Sigmoid colon (tissue), 7 donors: ENCODE results near the gene SH2D2A. TPM values are rescaled to one million over a fixed set of nuclear protein-coding genes. Genes with fewer than 3 reads are reported as not detected.

Experiments
- DNase-seq: peaks from one replicate; pipeline ENCODE4 v3.0.0-alpha.2; 2019
- H3K27ac ChIP-seq, 4 donors: fragments of 200-600 bp; sonication (generic); one replicate each; pipeline ENCODE4 v1.5.1; 2016 to 2019; ENCODE audit warnings: mild to moderate bottlenecking in 1 of 4
- H3K27me3 ChIP-seq, 3 donors: fragments of 200-600 bp; sonication (generic); one replicate each; pipeline ENCODE4 v1.5.1; 2019; ENCODE audit warnings: mild to moderate bottlenecking in 1 of 3
- H3K36me3 ChIP-seq, 4 donors: fragments of 200-600 bp; sonication (generic); one replicate each; pipeline ENCODE4 v1.5.1; 2016 to 2019
- H3K4me1 ChIP-seq, 4 donors: fragments of 200-600 bp; sonication (generic); one replicate each; pipeline ENCODE4 v1.5.1; 2017 to 2019
- H3K4me3 ChIP-seq, 4 donors: fragments of 200-600 bp; sonication (generic); one replicate each; pipeline ENCODE4 v1.5.1; 2017 to 2019; ENCODE audit warnings: mild to moderate bottlenecking in 2 of 4, moderate library complexity in 1 of 4
- H3K9me3 ChIP-seq, 4 donors: fragments of 200-600 bp in 3 of 4; sonication (generic) in 3 of 4; one replicate each; pipeline versions ENCODE4 v1.5.1 to v1.6.1; 2013 to 2019
- EP300 ChIP-seq, 4 donors: sonication (generic); formaldehyde crosslinking; IDR thresholded peaks; one replicate each; pipeline ENCODE4 v1.6.1; 2017; ENCODE audit warnings: antibody characterized with exemption in 4 of 4
- POLR2A ChIP-seq, 2 donors: fragments of 450-650 bp; IDR thresholded peaks; one replicate each; pipeline ENCODE4 v1.6.1; 2016; ENCODE audit warnings: antibody characterized with exemption in 2 of 2, mild to moderate bottlenecking in 2 of 2, moderate library complexity in 2 of 2
- POLR2AphosphoS5 ChIP-seq, 4 donors: sonication (generic); formaldehyde crosslinking; IDR thresholded peaks; one replicate each; pipeline ENCODE4 v1.6.1; 2017; ENCODE audit warnings: antibody characterized with exemption in 4 of 4
- WGBS, 2 donors: extraction: QIAGEN DNeasy Blood & Tissue Kit; methylation state at CpG; one replicate each; pipeline ENCODE4 v1.1.7; 2013; 5-methylcytosine and 5-hydroxymethylcytosine counted together
- intact Hi-C: fragments of 100-400 bp; cut with DNase I; formaldehyde crosslinking; loops from one replicate; pipeline ENCODE4 v1.15.1; 2023
- polyA plus RNA-seq, 3 donors: library from polyadenylated mRNA; stranded (reverse); fragments of 200-250 nt; gene quantifications; one replicate each; pipeline ENCODE4 v1.2.3, GENCODE V29; 2013
- total RNA-seq, 4 donors: library from RNA; depleted of rRNA; stranded (reverse); fragments of >200 nt; gene quantifications; one replicate each; pipeline ENCODE4 v1.1.0, GENCODE V29; 2016
- TF ChIP-seq, protein P1 (sequence below), 4 experiments: fragments of 450-650 bp in 3 of 4; fragments of 200-600 bp in 1 of 4; IDR thresholded peaks; one replicate each; pipeline ENCODE4 v1.5.1; 2016 to 2019; ENCODE audit warnings: antibody characterized with exemption in 4 of 4, mild to moderate bottlenecking in 3 of 4, moderate library complexity in 2 of 4
- donor health status: healthy with polysubstance abuse.
- donor health status: Bipolar disorder and iron deficiency.
- donor health status: healthy.

The SH2D2A gene
- total and polyA plus RNA-seq, 7 donors: 0.69 to 8.2 (median 3.3) TPM

DNA sequence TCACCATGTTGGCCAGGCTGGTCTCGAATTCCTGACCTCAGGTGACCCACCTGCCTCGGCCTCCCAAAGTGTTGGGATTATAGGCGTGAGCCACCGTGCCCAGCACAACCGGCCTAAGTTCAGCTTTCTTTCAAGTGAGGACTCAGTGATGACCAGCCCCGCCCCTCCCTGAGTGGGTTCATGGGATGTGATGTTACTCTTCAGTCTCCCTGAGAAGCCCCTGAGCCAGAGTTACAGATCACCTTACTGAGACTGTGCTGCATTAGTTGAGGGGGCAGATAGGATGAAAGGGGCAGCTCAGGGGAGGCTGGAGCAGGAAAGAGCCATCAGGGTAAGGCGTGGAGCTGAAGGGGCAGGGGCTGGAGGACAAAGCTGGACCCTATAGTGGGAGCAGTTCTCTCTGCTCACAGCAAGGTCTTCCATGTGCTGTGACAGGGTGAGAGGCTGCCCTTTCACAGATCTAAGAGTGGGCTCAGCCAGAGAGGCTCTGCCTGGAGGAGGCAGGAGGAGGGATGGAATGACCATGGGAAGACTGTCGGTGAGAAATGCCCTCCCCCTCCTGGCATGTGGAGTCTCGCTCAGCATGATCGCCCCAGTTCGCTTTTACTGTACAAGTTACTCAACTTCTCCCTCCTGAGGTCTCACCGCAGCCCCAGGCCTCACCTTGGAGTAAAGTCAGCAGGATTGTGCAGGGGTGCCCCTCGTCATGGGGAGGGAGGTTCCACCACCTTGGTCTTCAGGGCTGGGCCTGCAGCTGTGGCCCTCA is 13.4 kb downstream of the SH2D2A start:
- no peak overlapping the region for H3K27ac ChIP-seq
- H3K27me3 ChIP-seq: no peaks in the 10 kb centered on the region
- H3K36me3 ChIP-seq: peaks cover 4 to 43% (median 23%) of the 10 kb centered on the region in 4 donors
- H3K4me1 ChIP-seq: peaks cover 0 to 39% (median 21%) of the 10 kb centered on the region in 4 donors
- H3K9me3 ChIP-seq: no peaks in the 10 kb centered on the region
- no peak overlapping the region for H3K4me3 ChIP-seq
- intact Hi-C loops: no loop called here
- no peak for TF ChIP-seq POLR2A (IDR thresholded peaks at IDR 0.05)
- no peak for TF ChIP-seq EP300 (IDR thresholded peaks at IDR 0.05)
- TF ChIP-seq, protein P1, sequence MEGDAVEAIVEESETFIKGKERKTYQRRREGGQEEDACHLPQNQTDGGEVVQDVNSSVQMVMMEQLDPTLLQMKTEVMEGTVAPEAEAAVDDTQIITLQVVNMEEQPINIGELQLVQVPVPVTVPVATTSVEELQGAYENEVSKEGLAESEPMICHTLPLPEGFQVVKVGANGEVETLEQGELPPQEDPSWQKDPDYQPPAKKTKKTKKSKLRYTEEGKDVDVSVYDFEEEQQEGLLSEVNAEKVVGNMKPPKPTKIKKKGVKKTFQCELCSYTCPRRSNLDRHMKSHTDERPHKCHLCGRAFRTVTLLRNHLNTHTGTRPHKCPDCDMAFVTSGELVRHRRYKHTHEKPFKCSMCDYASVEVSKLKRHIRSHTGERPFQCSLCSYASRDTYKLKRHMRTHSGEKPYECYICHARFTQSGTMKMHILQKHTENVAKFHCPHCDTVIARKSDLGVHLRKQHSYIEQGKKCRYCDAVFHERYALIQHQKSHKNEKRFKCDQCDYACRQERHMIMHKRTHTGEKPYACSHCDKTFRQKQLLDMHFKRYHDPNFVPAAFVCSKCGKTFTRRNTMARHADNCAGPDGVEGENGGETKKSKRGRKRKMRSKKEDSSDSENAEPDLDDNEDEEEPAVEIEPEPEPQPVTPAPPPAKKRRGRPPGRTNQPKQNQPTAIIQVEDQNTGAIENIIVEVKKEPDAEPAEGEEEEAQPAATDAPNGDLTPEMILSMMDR (IDR thresholded peaks at IDR 0.05): no peak
- no peak for TF ChIP-seq POLR2AphosphoS5 (IDR thresholded peaks at IDR 0.05)
- 85 to 88% methylated on average over 13 of the region's 13 CpGs for WGBS, 2 donors
- DNase-seq: no peak

- DNase-seq: no peak
- H3K9me3 ChIP-seq: no peaks in the 10 kb centered on the region
- H3K27ac ChIP-seq: no peak overlapping the region
- peaks cover 4 to 51% (median 30%) of the 10 kb centered on the region in 4 donors for H3K36me3 ChIP-seq
- 90 to 93% methylated on average over 8 of the region's 8 CpGs for WGBS, 2 donors
- H3K4me1 ChIP-seq: peaks cover 0 to 39% (median 21%) of the 10 kb centered on the region in 4 donors
- intact Hi-C loops: no loop called here
- no peak overlapping the region for H3K4me3 ChIP-seq
- TF ChIP-seq POLR2AphosphoS5 (IDR thresholded peaks at IDR 0.05) (no peak), EP300 (IDR thresholded peaks at IDR 0.05) (no peak), POLR2A (IDR thresholded peaks at IDR 0.05) (no peak)
- TF ChIP-seq, protein P1 (IDR thresholded peaks at IDR 0.05): no peak
- no peaks in the 10 kb centered on the region for H3K27me3 ChIP-seq
Measured at GRCh38 chr1:156802421-156802935, 14.2 kb downstream of the SH2D2A start.

GRCh38 chr1:156801409-156802121 is 15.1 kb downstream of the SH2D2A start:
- no peak for DNase-seq
- intact Hi-C loops: no loop called here
- peaks cover 10 to 60% (median 35%) of the 10 kb centered on the region in 4 donors for H3K36me3 ChIP-seq

DNA sequence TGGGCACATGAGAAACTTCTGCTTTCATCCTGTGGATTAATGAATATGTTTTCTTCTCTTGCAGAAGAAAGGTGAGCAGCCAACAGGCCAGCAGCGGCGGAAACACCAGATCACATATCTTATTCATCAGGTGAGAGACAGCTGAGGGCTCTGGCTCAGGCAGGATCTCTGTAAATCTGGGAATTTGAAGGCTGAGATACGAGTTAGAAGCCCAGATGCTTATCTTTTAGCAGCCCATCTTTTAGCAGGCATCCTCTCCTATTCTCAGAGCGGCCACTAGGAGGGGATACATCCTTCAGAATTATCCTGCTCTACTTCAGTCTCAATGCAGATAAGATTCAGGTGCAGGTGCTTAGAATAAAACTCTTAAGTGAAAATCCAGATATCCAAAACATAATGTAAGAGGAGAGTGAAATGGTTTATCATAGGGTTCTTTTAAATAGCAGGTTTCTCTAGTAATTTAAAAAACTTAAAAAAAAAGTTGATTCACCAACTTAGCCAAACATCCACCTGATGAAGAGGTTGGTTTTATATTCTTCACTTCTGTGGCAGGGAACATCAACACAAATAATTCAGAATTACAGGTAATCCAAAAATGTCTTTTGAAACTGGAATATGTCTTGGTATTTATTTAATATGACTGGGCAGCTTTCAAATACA is 19.3 kb downstream of the SH2D2A start:
- 48 to 52% methylated on average over 4 of the region's 4 CpGs for WGBS, 2 donors
- H3K4me3 ChIP-seq: no peak overlapping the region
- TF ChIP-seq EP300 (IDR thresholded peaks at IDR 0.05): no peak
- TF ChIP-seq POLR2AphosphoS5 (IDR thresholded peaks at IDR 0.05): no peak
- TF ChIP-seq, protein P1 (IDR thresholded peaks at IDR 0.05): peak in 3 of 4 experiments; percentile 29 to 65 (median 57)
- TF ChIP-seq POLR2A (IDR thresholded peaks at IDR 0.05): no peak
- intact Hi-C loops: no loop called here
- no peak overlapping the region for H3K27ac ChIP-seq
- H3K36me3 ChIP-seq: peaks cover 33 to 100% (median 68%) of the 10 kb centered on the region in 4 donors
- H3K4me1 ChIP-seq: peaks cover 0 to 4% (median 0%) of the 10 kb centered on the region in 4 donors
- no peak for DNase-seq
- H3K9me3 ChIP-seq: no peaks in the 10 kb centered on the region
- H3K27me3 ChIP-seq: no peaks in the 10 kb centered on the region

More at GRCh38 chr1:156801409-156802121, 15.1 kb downstream of the SH2D2A start:
- TF ChIP-seq POLR2A (IDR thresholded peaks at IDR 0.05) (no peak), POLR2AphosphoS5 (IDR thresholded peaks at IDR 0.05) (peak in 1 of 4 donors; percentile 13)
- 76 to 82% methylated on average over 7 of the region's 7 CpGs for WGBS, 2 donors
- Histone ChIP-seq H3K27ac (no peak overlapping the region), H3K4me3 (no peak overlapping the region), H3K9me3 (no peaks in the 10 kb centered on the region), H3K27me3 (no peaks in the 10 kb centered on the region), H3K4me1 (peaks cover 0 to 32% (median 19%) of the 10 kb centered on the region in 4 donors)
